ENCODE data around the gene CRTC1.

CRTC1 gene

GRCh38 chr19:18772620-18773587, 89.4 kb downstream of the CRTC1 start:
- no peak for DNase-seq

- no peak for DNase-seq
Measured at GRCh38 chr19:18773682-18774081, 90.2 kb downstream of the CRTC1 start.

- DNase-seq = no peak
Measured at GRCh38 chr19:18774107-18774506, 90.6 kb downstream of the CRTC1 start.

- DNase-seq = no peak
Measured at GRCh38 chr19:18774782-18775444, 91.4 kb downstream of the CRTC1 start.

- DNase-seq = peak; percentile 55
Measured at GRCh38 chr19:18775586-18776287, 92.3 kb downstream of the CRTC1 start.

GRCh38 chr19:18776288-18776594, 92.8 kb downstream of the CRTC1 start:
- peak; percentile 64 for DNase-seq

GRCh38 chr19:18776736-18777135, 93.3 kb downstream of the CRTC1 start:
- DNase-seq = peak; percentile 27

- DNase-seq = no peak
Measured at GRCh38 chr19:18777301-18778075, 94.0 kb downstream of the CRTC1 start.

- DNase-seq = no peak
Measured at GRCh38 chr19:18778076-18778389, 94.6 kb downstream of the CRTC1 start.

- DNase-seq = no peak
Measured at GRCh38 chr19:18778826-18779495, 95.5 kb downstream of the CRTC1 start.

GRCh38 chr19:18780081-18780480, 96.6 kb downstream of the CRTC1 start:
- no peak for DNase-seq

GRCh38 chr19:18780631-18781030, 97.2 kb downstream of the CRTC1 start:
- no peak for DNase-seq

- no peak for DNase-seq
Measured at GRCh38 chr19:18781047-18781600, 97.6 kb downstream of the CRTC1 start.

- no peak for DNase-seq
Measured at GRCh38 chr19:18781885-18782527, 98.5 kb downstream of the CRTC1 start.

GRCh38 chr19:18782559-18783225, 99.2 kb downstream of the CRTC1 start:
- no peak for DNase-seq

- no peak for DNase-seq
Measured at GRCh38 chr19:18783958-18784785, 100.7 kb downstream of the CRTC1 start.

- no peak for DNase-seq
Measured at GRCh38 chr19:18784786-18785120, 101.3 kb downstream of the CRTC1 start.

- peak; percentile 48 for DNase-seq
Measured at GRCh38 chr19:18785179-18786124, 102.0 kb downstream of the CRTC1 start.

All from fibroblast of upper back skin (primary cell).